Ramos (cell line): ENCODE results near the gene MRPL41.
"Not testable (repeated sequence)": the region's sequence is repeated elsewhere in the genome, so short reads cannot be mapped to it uniquely, and the experiment has no call there.

Source experiments
- in situ Hi-C: fragments of 300-500 bp; cut with MboI; formaldehyde crosslinking; loops from one replicate; pipeline ENCODE4 v1.14.3; 2022; ENCODE audit warnings: low sequenced_read_pairs; ENCODE audit not compliant: unreplicated experiment

The MRPL41 gene

GRCh38 chr9:137580209-137580953 lies 28.7 kb downstream of the MRPL41 start:
- in situ Hi-C loops = no loop called here

- in situ Hi-C loops = no loop called here
Measured at GRCh38 chr9:137580954-137581322, 29.3 kb downstream of the MRPL41 start.

- in situ Hi-C loops = no loop called here
Measured at GRCh38 chr9:137581361-137582285, 29.9 kb downstream of the MRPL41 start.

GRCh38 chr9:137582286-137582860 lies 30.7 kb downstream of the MRPL41 start:
- in situ Hi-C loops = no loop called here

- in situ Hi-C loops = no loop called here
Measured at GRCh38 chr9:137583347-137583746, 31.7 kb downstream of the MRPL41 start.

DNA sequence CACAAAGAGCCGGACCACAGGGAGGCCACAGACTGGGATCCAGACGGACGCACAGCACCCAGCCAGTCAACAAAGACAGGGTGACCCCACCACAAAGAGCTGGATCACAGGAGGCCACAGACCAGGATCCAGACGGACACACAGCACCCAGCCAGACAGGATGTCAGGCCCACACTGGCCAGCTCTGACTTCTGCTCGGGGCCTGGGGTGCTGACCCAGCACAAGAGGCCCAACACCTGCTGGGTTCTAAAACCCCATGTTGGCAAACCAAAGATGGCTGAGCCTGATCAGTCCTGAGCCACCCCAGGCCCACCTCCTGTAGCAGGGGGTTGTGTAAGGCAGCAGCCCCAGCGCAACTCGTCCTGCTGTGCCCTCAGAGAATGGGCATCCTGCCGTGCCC lies 32.3 kb downstream of the MRPL41 start:
- in situ Hi-C loops = no loop called here

- in situ Hi-C loops = no loop called here
Measured at GRCh38 chr9:137586854-137587253, 35.2 kb downstream of the MRPL41 start.

DNA sequence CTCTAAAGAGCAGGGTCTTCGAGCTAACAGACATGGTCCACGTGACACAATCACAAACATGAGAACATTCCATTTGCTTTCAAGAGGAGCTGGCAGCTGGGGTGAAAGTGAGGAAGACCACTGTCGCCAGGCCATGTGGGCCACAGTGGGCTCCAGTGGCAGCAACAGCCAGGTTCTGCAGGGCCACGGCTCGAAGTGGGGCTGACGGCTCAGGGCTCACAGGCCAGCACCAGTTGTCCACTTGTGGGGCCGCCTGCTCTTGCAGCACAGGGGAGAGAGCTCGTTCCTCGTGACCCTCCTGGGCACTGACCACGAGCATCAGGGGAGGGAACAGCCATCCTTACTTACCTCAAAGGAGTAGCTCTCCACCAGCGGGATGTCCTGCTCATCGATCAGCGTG lies 36.6 kb downstream of the MRPL41 start:
- in situ Hi-C loops = no loop called here

DNA sequence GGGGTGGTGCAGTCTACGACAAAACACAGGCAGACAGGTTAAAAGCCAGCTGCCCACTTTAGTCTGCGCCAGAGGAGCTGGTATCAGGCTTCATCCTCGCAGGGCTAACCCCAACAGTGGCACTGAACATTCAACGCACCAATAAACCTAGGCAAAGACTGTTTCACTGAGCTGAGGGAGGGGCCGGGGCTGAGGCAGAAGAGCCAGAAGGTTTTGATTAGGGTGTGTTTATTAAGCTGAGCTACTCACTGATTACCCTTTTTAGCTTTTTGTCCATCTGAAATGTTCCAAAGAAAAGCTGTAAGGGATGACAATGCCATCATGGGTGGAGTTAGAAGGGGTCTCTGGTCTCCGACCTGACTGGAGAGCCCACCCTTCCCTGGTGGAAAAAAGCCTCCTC lies 37.2 kb downstream of the MRPL41 start:
- in situ Hi-C loops = no loop called here

- in situ Hi-C loops = no loop called here
Measured at GRCh38 chr9:137589441-137590122, 37.9 kb downstream of the MRPL41 start.

DNA sequence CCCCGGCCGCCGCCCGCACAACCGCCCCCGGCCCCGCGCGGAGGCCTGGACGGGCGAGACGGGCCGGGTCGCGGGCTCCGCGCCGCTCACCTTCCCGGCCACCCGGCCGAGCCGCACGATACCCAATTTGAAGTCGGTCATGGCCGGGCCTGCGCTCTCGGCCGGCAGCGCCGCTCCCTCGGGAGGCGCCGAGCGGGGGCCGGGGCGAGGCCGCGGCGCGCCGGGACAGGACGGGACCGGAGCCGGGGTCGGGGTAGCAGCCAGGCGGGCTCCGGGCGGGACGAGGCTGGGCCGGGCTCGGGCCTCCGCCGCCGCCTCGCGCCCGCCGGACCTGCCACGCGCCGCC lies 38.4 kb downstream of the MRPL41 start:
- in situ Hi-C loops = no loop called here

DNA sequence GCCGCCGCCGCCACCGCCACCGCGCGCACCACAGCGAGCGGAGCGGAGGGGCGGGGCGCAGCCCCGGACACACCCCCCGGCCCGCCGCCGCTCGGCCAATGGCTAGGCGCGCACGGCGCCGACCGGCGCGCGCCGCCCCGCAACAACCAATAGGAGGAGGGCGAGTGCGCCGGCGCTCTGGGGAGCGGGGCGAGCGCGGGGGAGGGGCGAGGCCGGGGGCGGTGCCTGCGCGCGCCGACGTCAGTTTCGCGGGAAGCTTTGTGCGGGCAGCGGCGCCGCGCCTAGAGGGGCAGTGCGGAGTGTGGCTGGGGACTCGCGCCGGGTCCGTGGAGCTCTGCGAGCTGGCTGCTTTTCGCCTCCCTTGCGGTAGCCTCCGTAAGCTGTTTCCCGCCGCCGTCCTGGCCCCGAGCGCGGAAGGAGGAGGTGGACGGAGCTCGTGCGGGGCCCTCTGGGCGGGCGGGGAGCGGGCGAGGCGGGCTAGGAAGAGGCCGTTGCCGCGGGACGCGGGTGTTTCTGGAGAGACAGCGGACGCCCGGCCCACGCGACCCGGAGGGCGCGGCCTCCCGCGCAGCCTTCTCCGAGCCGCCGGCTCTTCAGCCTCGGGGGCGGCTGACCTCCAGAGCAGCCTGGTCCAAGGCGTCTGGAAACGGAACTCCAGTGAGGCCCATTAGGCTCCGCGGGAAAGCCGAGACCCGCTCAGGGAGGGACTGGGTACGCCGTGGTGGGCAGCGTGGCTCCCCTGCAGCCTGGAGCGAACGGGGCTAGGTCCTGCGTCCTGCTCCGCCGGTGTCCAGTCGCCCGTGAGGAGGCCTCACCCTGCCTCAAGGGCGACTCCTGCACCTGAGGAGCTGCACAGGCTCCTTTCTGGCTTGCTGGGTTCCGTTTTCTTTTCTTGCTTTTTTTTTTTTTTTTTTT lies 39.0 kb downstream of the MRPL41 start, which contains the start of gene ZMYND19:
Gene ZMYND19, minus strand, starts transcription at position 44 of the 915 bp plus-strand sequence. CDS start 249 bp downstream, outside the sequence.
- in situ Hi-C loops = no loop called here

GRCh38 chr9:137592767-137593166 lies 41.1 kb downstream of the MRPL41 start:
- in situ Hi-C loops = no loop called here

GRCh38 chr9:137593176-137593575 lies 41.5 kb downstream of the MRPL41 start:
- in situ Hi-C loops = no loop called here

DNA sequence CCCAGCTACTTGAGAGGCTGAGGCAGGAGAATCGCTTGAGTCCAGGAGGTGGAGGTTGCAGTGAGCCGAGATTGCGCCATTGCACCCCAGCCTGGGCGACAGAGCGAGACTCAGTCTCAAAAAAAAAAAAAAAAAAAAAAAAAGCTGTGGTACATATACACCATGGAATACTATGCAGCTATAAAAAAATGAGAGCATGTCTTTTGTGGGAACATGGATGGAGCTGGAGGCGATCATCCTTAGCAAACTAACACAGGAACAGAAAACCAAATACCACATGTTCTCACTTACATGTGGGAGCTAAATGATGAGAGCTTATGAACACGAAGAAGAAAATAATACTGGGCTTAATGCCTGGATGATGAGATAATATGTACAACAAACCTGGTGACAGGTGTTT lies 44.9 kb downstream of the MRPL41 start:
- in situ Hi-C loops = not testable (repeated sequence)

DNA sequence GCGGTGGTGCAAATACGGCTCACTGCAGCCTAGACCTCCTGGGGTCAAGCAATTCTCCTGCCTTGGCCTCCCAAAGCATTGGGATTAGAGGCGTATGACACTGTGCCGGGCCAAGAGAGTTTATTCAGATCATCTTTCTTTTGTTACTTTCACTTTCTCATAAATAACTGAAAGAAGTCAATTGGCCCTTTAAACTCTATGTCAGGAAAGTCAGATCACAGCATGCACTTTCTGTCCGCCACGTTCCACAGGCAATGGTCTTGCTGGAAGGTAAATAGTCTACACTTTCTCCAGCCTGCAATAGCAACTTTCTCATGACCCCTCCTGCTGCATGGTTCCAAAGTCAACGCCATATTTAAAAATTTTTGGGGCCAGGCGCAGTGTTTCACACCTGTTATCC lies 47.3 kb downstream of the MRPL41 start:
- in situ Hi-C loops = no loop called here
